Measurements from ENCODE around the gene CNOT6.

DNA sequence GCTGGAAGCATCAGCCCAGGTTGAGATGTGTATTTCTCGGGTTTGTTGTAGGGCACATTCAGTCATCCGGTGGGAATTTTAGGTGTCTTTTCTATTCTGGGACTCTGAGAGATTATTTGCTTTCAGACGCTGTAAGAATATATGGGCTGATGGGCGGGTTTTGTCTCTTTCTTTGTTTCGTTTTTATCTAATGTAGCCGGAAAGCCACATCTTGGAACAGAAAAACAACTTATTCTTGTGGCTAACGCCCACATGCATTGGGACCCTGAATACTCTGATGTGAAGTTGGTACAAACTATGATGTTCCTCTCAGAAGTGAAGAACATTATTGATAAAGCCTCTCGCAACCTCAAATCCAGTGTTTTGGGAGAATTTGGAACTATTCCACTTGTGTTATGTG lies 74.7 kb downstream of the CNOT6 start:
- TF ChIP-seq, protein P1, sequence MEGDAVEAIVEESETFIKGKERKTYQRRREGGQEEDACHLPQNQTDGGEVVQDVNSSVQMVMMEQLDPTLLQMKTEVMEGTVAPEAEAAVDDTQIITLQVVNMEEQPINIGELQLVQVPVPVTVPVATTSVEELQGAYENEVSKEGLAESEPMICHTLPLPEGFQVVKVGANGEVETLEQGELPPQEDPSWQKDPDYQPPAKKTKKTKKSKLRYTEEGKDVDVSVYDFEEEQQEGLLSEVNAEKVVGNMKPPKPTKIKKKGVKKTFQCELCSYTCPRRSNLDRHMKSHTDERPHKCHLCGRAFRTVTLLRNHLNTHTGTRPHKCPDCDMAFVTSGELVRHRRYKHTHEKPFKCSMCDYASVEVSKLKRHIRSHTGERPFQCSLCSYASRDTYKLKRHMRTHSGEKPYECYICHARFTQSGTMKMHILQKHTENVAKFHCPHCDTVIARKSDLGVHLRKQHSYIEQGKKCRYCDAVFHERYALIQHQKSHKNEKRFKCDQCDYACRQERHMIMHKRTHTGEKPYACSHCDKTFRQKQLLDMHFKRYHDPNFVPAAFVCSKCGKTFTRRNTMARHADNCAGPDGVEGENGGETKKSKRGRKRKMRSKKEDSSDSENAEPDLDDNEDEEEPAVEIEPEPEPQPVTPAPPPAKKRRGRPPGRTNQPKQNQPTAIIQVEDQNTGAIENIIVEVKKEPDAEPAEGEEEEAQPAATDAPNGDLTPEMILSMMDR (IDR thresholded peaks at IDR 0.05 in 2 of 3, conservative IDR thresholded peaks at IDR 0.05 in 1 of 3; ENCODE audit: control insufficient read depth in 2 of 3, extremely low read depth in 1 of 3, insufficient read depth in 1 of 3, low read depth in 3 of 3, low read length in 3 of 3), result no peak
- TF ChIP-seq MXI1 (IDR thresholded peaks at IDR 0.05; ENCODE audit: low read depth, low read length), result no peak
- no peak for TF ChIP-seq FOS (IDR thresholded peaks at IDR 0.05; ENCODE audit: borderline replicate concordance, extremely low read depth, insufficient read length)
- no peak for TF ChIP-seq HDAC2 (IDR thresholded peaks at IDR 0.05)
- no peak for TF ChIP-seq CREB1 (IDR thresholded peaks at IDR 0.05; ENCODE audit: low read depth)
- TF ChIP-seq JUNB (IDR thresholded peaks at IDR 0.05), result no peak
- no peak for TF ChIP-seq POLR2A (IDR thresholded peaks at IDR 0.05; ENCODE audit: low read depth, low read length)
- TF ChIP-seq FOXM1 (IDR thresholded peaks at IDR 0.05; ENCODE audit: low read depth, low read length), result no peak
- no peak for TF ChIP-seq POLR2AphosphoS5 (IDR thresholded peaks at IDR 0.05; ENCODE audit: low read length)
- no peak for TF ChIP-seq KDM1A (IDR thresholded peaks at IDR 0.05; ENCODE audit: borderline replicate concordance)

Measured in GM12878 (cell line).